Measurements from ENCODE around the gene ARHGAP31. TPM values are rescaled to one million over a fixed set of nuclear protein-coding genes. Genes with fewer than 3 reads are reported as not detected.

Gene ARHGAP31
- total RNA-seq, 1 donor from 2014 or later = 0.84 TPM

- no peak for DNase-seq (ENCODE audit: low spot score, unreplicated experiment)
Measured at GRCh38 chr3:119279101-119279554, 15.1 kb upstream of the ARHGAP31 start.

DNA sequence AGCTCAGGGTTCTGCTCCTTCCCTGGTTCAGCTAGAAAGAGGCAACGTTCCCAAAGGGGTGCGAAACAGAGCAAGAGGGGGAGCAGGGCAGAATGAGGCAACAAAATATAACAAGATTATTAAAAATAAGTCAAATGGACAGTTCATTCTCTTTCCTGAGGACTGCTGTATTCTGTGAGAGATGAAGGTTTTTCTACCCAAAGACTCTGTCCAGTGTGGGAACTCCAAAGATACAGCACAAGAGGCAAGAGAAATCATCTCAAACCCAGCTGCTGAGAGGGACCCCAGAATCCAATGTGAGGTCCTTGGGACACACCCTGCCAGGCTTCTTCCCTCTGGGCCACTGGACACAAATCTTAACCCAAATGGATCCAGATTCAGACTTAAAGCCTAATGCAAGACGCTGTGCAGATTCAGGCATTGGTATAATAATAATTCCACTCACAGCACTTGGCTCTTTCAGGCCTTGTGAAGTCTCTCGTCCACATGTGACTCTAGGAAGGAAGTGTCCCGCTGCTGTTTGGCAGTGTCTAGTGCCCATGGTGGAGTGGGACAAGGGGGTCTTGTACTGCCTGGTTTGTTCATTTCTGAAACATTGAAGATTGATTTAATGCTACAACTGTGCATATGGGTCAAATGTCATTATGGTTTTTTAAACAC lies 14.5 kb upstream of the ARHGAP31 start:
- H3K36me3 Mint-ChIP-seq (ENCODE audit: insufficient read depth) = peaks cover 4% of the 10 kb centered on the region
- no peak for DNase-seq (ENCODE audit: low spot score, unreplicated experiment)
- H3K27me3 Mint-ChIP-seq = no peaks in the 10 kb centered on the region
- peaks cover 4% of the 10 kb centered on the region for H3K4me1 Mint-ChIP-seq (ENCODE audit: low read depth)
- no peak overlapping the region for H3K27ac Mint-ChIP-seq
- H3K4me3 Mint-ChIP-seq (ENCODE audit: low read depth) = no peak overlapping the region
- TF ChIP-seq, protein P1, sequence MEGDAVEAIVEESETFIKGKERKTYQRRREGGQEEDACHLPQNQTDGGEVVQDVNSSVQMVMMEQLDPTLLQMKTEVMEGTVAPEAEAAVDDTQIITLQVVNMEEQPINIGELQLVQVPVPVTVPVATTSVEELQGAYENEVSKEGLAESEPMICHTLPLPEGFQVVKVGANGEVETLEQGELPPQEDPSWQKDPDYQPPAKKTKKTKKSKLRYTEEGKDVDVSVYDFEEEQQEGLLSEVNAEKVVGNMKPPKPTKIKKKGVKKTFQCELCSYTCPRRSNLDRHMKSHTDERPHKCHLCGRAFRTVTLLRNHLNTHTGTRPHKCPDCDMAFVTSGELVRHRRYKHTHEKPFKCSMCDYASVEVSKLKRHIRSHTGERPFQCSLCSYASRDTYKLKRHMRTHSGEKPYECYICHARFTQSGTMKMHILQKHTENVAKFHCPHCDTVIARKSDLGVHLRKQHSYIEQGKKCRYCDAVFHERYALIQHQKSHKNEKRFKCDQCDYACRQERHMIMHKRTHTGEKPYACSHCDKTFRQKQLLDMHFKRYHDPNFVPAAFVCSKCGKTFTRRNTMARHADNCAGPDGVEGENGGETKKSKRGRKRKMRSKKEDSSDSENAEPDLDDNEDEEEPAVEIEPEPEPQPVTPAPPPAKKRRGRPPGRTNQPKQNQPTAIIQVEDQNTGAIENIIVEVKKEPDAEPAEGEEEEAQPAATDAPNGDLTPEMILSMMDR (IDR thresholded peaks at IDR 0.05; ENCODE audit: unreplicated experiment) = no peak
- peaks cover 17% of the 10 kb centered on the region for H3K9me3 Mint-ChIP-seq (ENCODE audit: low read depth)

More at GRCh38 chr3:119279101-119279554, 15.1 kb upstream of the ARHGAP31 start:
- H3K27me3 Mint-ChIP-seq = no peaks in the 10 kb centered on the region
- H3K9me3 Mint-ChIP-seq (ENCODE audit: low read depth) = peaks cover 16% of the 10 kb centered on the region
- peaks cover 4% of the 10 kb centered on the region for H3K36me3 Mint-ChIP-seq (ENCODE audit: insufficient read depth)
- H3K4me3 Mint-ChIP-seq (ENCODE audit: low read depth) = no peak overlapping the region
- H3K27ac Mint-ChIP-seq = no peak overlapping the region
- peaks cover 4% of the 10 kb centered on the region for H3K4me1 Mint-ChIP-seq (ENCODE audit: low read depth)
- TF ChIP-seq, protein P1 (IDR thresholded peaks at IDR 0.05; ENCODE audit: unreplicated experiment) = no peak

GRCh38 chr3:119288669-119289403 lies 5.3 kb upstream of the ARHGAP31 start:
- Mint-ChIP-seq H3K36me3 (ENCODE audit: insufficient read depth) (no peaks in the 10 kb centered on the region), H3K27ac (no peak overlapping the region), H3K4me3 (ENCODE audit: low read depth) (no peak overlapping the region), H3K27me3 (peaks cover 18% of the 10 kb centered on the region), H3K9me3 (ENCODE audit: low read depth) (peaks cover 29% of the 10 kb centered on the region), H3K4me1 (ENCODE audit: low read depth) (peaks cover 16% of the 10 kb centered on the region)
- no peak for DNase-seq (ENCODE audit: low spot score, unreplicated experiment)
- TF ChIP-seq, protein P1 (IDR thresholded peaks at IDR 0.05; ENCODE audit: unreplicated experiment) = no peak

GRCh38 chr3:119289404-119289770 lies 4.8 kb upstream of the ARHGAP31 start:
- Mint-ChIP-seq H3K36me3 (ENCODE audit: insufficient read depth) (no peaks in the 10 kb centered on the region), H3K9me3 (ENCODE audit: low read depth) (peaks cover 27% of the 10 kb centered on the region), H3K27ac (no peak overlapping the region), H3K27me3 (peaks cover 18% of the 10 kb centered on the region), H3K4me3 (ENCODE audit: low read depth) (no peak overlapping the region), H3K4me1 (ENCODE audit: low read depth) (peaks cover 16% of the 10 kb centered on the region)
- DNase-seq (ENCODE audit: low spot score, unreplicated experiment) = no peak
- TF ChIP-seq, protein P1 (IDR thresholded peaks at IDR 0.05; ENCODE audit: unreplicated experiment) = no peak

GRCh38 chr3:119290613-119291012 lies 3.6 kb upstream of the ARHGAP31 start:
- peaks cover 18% of the 10 kb centered on the region for H3K9me3 Mint-ChIP-seq (ENCODE audit: low read depth)
- no peak for DNase-seq (ENCODE audit: low spot score, unreplicated experiment)
- peaks cover 20% of the 10 kb centered on the region for H3K4me1 Mint-ChIP-seq (ENCODE audit: low read depth)
- TF ChIP-seq, protein P1 (IDR thresholded peaks at IDR 0.05; ENCODE audit: unreplicated experiment) = no peak
- no peak overlapping the region for H3K4me3 Mint-ChIP-seq (ENCODE audit: low read depth)
- H3K27me3 Mint-ChIP-seq = peaks cover 18% of the 10 kb centered on the region
- H3K27ac Mint-ChIP-seq = no peak overlapping the region
- H3K36me3 Mint-ChIP-seq (ENCODE audit: insufficient read depth) = no peaks in the 10 kb centered on the region

Data from progenitor cell of endocrine pancreas (in vitro differentiated cells).